Esophagus squamous epithelium (tissue), 5 donors: ENCODE measurements around the gene SLC38A11. TPM values are rescaled to one million over a fixed set of nuclear protein-coding genes. Genes with fewer than 3 reads are reported as not detected.

Experiments used
- DNase-seq: peaks from one replicate; lab custom pipeline; 2025; lab: John Stamatoyannopoulos, UW
- H3K27ac ChIP-seq, 4 donors: fragments of 200-600 bp; sonication (generic); one replicate each; pipeline ENCODE4 v1.5.1; 2016 to 2019; ENCODE audit warnings: mild to moderate bottlenecking in 1 of 4
- H3K27me3 ChIP-seq, 4 donors: fragments of 200-600 bp; sonication (generic); 1 replicate in 3 of 4; 2 replicates in 1 of 4; pipeline versions ENCODE4 v1.5.1 to v1.6.0; 2017 to 2021; ENCODE audit warnings: antibody characterized with exemption in 1 of 4
- H3K36me3 ChIP-seq, 3 donors: fragments of 200-600 bp; sonication (generic); one replicate each; pipeline ENCODE4 v1.5.1; 2016 to 2019
- H3K4me1 ChIP-seq, 3 donors: fragments of 200-600 bp; sonication (generic); one replicate each; pipeline ENCODE4 v1.5.1; 2017 to 2019
- H3K4me3 ChIP-seq, 4 donors: fragments of 200-600 bp; sonication (generic); 1 replicate in 3 of 4; 2 replicates in 1 of 4; pipeline ENCODE4 v1.5.1; 2016 to 2019; ENCODE audit warnings: mild to moderate bottlenecking in 2 of 4, moderate library complexity in 1 of 4
- H3K9me3 ChIP-seq, 3 donors: fragments of 200-600 bp; sonication (generic); one replicate each; pipeline ENCODE4 v1.5.1; 2016 to 2019
- POLR2A ChIP-seq, 4 donors: fragments of 450-650 bp; IDR thresholded peaks; one replicate each; pipeline ENCODE4 v1.6.1; 2017; ENCODE audit warnings: antibody characterized with exemption in 4 of 4, mild to moderate bottlenecking in 4 of 4, moderate library complexity in 3 of 4
- WGBS, 2 donors: methylation state at CpG; one replicate each; pipeline ENCODE4 v1.1.5; 2018; 5-methylcytosine and 5-hydroxymethylcytosine counted together
- intact Hi-C: fragments of 100-400 bp; cut with DNase I; formaldehyde crosslinking; loops from one replicate; pipeline ENCODE4 v1.15.0; 2022
- total RNA-seq, 4 donors: library from RNA; depleted of rRNA; stranded (reverse); fragments of >200 nt; gene quantifications; one replicate each; pipeline ENCODE4 v1.1.0, GENCODE V29; 2016
- TF ChIP-seq, protein P1 (sequence below), 6 experiments: fragments of 450-650 bp in 4 of 6; fragments of 200-600 bp in 2 of 6; sonication (generic) in 2 of 6; IDR thresholded peaks; one replicate each; pipeline ENCODE4 v1.5.1; 2016 to 2019; ENCODE audit warnings: antibody characterized with exemption in 6 of 6, mild to moderate bottlenecking in 4 of 6, moderate library complexity in 4 of 6
- donor health status: DM: yes; HTN: yes; CAD: no.

Gene SLC38A11
- total RNA-seq, 4 donors from 2014 or later, result 0.47 to 2.5 (median 0.66) TPM; not detected in 1

DNA sequence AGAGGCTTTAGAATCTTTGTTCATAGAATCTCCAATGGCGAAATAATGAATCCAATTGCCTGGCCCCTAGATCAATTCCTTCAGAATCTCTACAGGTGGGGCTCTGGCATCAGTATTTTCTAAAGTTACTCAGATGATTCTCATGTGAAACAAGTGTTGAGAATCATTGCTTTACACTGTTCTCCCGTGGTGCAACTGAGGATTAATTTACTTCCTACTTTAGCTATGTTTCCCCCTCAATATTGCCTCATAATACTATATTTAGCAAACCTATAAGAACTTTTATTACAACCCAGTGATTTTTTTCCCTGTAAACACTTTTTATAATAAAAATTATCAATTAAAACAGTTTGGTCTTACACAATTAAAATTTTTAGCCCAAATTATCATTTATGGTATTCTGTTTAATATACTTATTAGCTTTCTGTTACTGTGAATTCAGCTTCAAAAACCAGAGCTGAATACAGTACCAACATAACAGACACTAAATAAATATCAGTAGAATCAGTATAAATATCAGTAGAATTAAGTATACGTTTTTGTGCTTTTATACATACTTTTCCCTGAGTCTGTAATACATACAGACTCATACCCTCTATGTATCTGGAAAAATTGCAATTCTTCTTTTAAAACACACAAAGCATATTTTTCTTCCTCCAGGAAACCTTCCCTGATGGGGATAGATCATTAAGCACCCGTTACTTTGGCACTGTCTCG is 20.8 kb downstream of the SLC38A11 start:
- intact Hi-C loops, result no loop called here

DNA sequence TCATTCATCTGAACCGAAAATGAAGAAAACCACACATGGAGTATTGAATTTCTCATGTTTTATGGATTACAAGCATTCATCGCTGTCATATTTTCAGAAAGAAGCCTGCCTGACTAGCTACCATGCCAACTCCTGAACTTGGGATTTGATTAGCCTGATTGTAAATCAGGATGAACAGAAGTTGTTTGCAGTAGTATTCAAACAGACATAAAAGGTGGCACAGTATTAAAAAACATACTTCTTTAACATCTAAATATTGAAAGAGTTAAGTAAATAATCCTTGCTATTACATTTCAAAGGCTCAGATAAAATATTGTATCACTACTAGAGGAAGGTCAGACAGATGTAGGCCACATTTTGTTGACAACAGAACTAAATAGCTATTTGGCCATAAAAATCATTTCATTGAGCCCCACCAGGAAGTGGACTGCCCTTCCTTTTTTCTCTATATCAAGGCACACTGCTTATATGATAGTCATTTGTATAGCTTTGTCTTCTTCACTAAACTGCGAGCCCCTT is 21.6 kb downstream of the SLC38A11 start:
- intact Hi-C loops, result no loop called here

More for the DNA sequence above, 20.8 kb downstream of the SLC38A11 start:
- DNase-seq, result no peak
- Histone ChIP-seq H3K4me3 (no peak overlapping the region), H3K27ac (no peak overlapping the region), H3K36me3 (no peaks in the 10 kb centered on the region), H3K27me3 (no peaks in the 10 kb centered on the region), H3K9me3 (no peaks in the 10 kb centered on the region), H3K4me1 (peaks cover 0 to 9% (median 0%) of the 10 kb centered on the region in 3 donors)
- WGBS, 2 donors, result 58 to 62% methylated on average over 5 of the region's 5 CpGs
- TF ChIP-seq, protein P1, sequence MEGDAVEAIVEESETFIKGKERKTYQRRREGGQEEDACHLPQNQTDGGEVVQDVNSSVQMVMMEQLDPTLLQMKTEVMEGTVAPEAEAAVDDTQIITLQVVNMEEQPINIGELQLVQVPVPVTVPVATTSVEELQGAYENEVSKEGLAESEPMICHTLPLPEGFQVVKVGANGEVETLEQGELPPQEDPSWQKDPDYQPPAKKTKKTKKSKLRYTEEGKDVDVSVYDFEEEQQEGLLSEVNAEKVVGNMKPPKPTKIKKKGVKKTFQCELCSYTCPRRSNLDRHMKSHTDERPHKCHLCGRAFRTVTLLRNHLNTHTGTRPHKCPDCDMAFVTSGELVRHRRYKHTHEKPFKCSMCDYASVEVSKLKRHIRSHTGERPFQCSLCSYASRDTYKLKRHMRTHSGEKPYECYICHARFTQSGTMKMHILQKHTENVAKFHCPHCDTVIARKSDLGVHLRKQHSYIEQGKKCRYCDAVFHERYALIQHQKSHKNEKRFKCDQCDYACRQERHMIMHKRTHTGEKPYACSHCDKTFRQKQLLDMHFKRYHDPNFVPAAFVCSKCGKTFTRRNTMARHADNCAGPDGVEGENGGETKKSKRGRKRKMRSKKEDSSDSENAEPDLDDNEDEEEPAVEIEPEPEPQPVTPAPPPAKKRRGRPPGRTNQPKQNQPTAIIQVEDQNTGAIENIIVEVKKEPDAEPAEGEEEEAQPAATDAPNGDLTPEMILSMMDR (IDR thresholded peaks at IDR 0.05), result no peak
- TF ChIP-seq POLR2A (IDR thresholded peaks at IDR 0.05), result no peak

DNA sequence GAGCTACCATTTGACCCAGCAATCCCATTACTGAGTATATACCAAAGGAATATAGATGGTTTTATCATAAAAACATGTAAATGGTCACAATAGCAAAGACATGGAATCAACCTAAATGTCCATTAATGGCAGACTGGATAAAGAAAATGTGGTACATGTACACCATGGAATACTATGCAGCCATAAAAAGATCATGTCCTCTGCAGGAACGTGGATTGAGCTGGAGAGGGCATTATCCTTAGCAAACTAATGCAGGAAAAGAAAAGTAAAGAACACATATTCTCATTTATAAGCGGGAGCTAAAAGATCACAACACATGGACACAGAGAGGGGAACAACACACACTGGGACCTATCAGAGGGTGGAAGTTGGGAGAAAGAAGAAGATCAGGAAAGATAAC is 22.9 kb downstream of the SLC38A11 start:
- 76 to 85% methylated on average over 2 of the region's 2 CpGs for WGBS, 2 donors
- Histone ChIP-seq H3K27me3 (no peaks in the 10 kb centered on the region), H3K4me3 (no peak overlapping the region), H3K27ac (no peak overlapping the region), H3K36me3 (no peaks in the 10 kb centered on the region), H3K9me3 (no peaks in the 10 kb centered on the region), H3K4me1 (peaks cover 0 to 20% (median 0%) of the 10 kb centered on the region in 3 donors)
- no peak for DNase-seq
- TF ChIP-seq, protein P1 (IDR thresholded peaks at IDR 0.05), result no peak
- no peak for TF ChIP-seq POLR2A (IDR thresholded peaks at IDR 0.05)
- intact Hi-C loops, result no loop called here

More for the DNA sequence above, 21.6 kb downstream of the SLC38A11 start:
- no peak for DNase-seq
- Histone ChIP-seq H3K27ac (no peak overlapping the region), H3K4me3 (no peak overlapping the region), H3K27me3 (no peaks in the 10 kb centered on the region), H3K9me3 (no peaks in the 10 kb centered on the region), H3K4me1 (peaks cover 0 to 9% (median 0%) of the 10 kb centered on the region in 3 donors), H3K36me3 (no peaks in the 10 kb centered on the region)
- no peak for TF ChIP-seq POLR2A (IDR thresholded peaks at IDR 0.05)
- TF ChIP-seq, protein P1 (IDR thresholded peaks at IDR 0.05), result no peak
- 56 to 60% methylated on average over 3 of the region's 3 CpGs for WGBS, 2 donors

DNA sequence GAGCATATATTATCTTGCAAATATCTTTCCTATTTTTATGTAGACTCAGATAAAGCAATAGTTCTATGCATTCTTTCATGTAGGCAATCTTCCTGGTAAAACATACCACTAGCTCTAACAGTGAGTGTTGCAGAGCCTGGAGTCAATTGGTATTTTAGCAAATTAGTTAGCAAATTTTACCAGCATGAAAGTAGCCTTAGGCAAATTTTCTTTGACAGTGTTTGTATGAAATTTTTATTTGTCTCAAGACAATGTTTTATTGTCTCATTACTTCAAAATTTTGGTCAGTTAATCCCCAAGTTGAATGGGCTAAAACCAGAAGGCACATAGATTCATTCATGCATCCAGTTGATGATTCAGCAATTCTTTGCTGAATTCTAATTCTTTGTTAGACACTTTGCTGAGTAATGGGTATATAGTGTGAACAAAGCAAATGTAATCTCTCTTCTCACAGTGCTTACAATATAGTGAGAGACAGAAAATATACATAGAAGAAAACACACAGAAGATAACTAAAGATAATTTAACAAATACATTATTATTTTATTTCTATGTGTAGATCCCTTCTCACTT is 27.1 kb downstream of the SLC38A11 start:
- intact Hi-C loops, result no loop called here
- TF ChIP-seq POLR2A (IDR thresholded peaks at IDR 0.05), result no peak
- TF ChIP-seq, protein P1 (IDR thresholded peaks at IDR 0.05), result no peak
- peaks cover 0 to 11% (median 0%) of the 10 kb centered on the region in 3 donors for H3K4me1 ChIP-seq
- no peak for DNase-seq
- no peaks in the 10 kb centered on the region for H3K27me3 ChIP-seq
- H3K36me3 ChIP-seq, result no peaks in the 10 kb centered on the region
- no peak overlapping the region for H3K27ac ChIP-seq
- no peaks in the 10 kb centered on the region for H3K9me3 ChIP-seq
- no peak overlapping the region for H3K4me3 ChIP-seq

DNA sequence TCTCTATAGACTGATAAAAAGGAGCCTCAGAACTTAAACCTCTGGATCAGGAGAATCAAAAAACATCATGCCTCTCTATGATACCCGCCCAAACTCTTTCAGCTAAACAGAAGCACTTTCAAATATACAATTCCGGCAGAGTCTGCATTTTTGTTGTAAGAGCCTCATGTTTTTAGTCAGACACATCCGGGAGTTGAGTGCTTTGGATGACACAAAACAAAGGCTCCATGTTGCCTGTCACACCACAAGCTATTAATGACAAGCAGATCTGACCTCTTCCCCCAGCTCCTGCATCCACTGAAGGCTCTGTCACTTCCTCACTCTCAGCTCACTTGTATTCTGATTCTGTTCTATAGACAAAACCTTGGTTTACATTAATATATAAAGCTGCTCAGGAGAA is 33.2 kb downstream of the SLC38A11 start:
- H3K27me3 ChIP-seq, result no peaks in the 10 kb centered on the region
- 73% methylated on average over 3 of the region's 3 CpGs for WGBS, 2 donors
- no peak for DNase-seq
- H3K36me3 ChIP-seq, result no peaks in the 10 kb centered on the region
- H3K9me3 ChIP-seq, result no peaks in the 10 kb centered on the region
- intact Hi-C loops, result no loop called here
- TF ChIP-seq POLR2A (IDR thresholded peaks at IDR 0.05), result no peak
- TF ChIP-seq, protein P1 (IDR thresholded peaks at IDR 0.05), result no peak
- H3K27ac ChIP-seq, result no peak overlapping the region
- no peak overlapping the region for H3K4me3 ChIP-seq
- peaks cover 0 to 2% (median 0%) of the 10 kb centered on the region in 3 donors for H3K4me1 ChIP-seq
